Effector CD4-positive, alpha-beta T cell (primary cell): Measurements from ENCODE around the gene MCF2L2.

Experiments
- DNase-seq: peaks from one replicate; pipeline ENCODE4 v3.0.0-alpha.2; 2020

Gene MCF2L2

DNA sequence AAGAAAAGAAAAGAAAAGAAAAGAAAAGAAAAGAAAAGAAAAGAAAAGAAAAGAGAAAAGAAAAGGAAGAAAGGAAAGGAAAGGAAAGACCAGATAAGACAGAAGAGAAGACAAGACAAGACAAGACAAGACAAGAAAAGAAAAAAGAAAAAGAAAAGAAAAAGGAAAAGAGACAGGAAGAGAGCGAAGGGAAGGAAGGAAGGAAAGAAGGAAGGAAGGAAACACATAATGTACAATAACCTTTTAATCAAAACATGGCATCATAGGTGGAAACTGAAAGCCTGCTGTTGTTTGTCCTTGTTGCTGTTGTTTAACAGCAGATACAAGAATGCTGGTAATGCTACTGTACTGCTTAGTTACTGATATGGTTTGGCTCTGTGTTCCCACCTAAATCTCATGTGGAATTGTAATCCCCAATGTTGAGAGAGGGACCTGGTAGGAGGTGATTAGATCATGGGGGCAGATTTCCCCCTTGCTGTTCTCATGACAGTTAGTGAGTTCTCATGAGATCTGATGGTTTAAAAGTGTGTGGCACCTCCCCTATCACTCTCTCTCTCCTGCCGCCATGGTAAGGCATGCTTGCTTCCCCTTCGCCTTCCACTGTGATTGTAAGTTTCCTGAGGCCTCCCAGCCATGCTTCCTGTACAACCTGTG, 67.3 kb downstream of the MCF2L2 start:
- no peak for DNase-seq

DNA sequence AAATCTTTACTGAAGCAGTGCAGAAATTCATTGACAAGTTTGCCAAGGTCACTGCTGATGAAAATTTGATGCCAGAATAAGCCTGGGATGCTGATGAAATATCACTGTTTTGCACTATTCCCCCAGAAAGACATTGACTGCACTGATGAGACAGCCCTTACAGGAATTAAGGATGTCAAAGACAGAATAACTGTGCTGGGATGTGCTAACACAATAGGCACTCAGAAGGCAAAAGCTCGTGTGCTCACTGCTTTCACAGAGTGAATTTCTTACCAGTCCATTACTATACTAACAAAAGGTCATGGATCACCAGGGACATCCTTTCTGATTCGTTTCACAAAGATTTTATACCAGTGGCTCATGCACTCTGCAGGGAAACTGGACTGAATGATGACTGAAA, 69.4 kb downstream of the MCF2L2 start:
- no peak for DNase-seq

DNA sequence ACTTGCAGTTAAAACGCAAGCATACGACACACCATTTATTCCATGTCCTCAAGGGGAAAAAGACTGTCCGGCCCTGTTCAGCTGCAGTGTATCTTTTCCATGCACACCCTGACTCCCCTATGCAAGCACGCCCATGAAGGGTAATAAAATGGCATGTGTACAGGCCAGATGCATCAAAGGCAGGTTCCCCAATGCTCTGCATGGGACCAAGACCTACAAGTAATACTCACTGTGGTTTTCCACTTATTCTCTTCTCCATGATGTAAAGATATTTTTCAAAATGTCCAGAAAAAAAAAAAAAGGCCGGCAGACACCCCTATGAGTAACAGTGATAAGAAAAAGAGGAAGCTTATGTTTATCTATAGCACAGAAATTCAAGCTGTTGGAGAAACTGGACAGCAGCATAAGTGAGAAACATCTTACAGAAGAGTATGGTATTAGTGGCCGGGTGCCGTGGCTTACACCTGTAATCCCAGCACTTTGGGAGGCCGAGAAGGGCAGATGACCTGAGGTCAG, 70.8 kb downstream of the MCF2L2 start:
- no peak for DNase-seq

DNA sequence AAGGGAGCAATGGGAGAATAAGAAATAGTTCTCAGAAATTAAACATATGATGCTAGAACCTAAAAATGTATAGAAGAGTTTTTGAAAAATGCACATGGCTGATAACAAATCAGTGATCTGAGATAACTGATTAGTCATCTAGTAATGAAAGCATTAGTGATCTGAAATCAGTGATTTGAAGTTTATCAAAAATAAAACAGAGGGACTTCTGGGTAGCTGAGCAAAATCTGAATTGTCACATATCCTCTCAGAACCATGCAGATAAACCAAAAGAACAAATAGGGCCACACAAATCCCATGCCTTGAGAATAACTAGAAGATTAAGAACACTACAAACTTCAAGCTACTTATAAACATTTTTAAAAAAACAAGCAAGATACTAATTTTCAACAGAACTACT, 71.5 kb downstream of the MCF2L2 start:
- no peak for DNase-seq

DNA sequence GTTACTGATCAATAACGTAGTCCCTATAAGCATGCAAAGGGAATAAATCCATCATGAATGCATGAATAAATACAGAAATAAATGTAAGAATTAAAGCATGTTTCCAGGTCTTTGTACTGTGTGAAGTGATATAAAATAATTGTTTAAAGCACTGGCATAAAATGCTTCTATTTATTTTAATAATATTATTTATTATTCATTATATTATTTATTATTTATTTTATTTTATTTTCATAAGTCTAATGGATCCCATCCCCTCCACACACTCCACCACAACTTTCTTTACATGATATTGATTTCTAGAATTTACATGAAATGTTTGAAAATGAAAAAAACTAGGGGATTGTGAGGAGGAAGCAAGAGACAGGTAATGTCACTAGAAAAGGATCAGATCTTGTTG, 73.5 kb downstream of the MCF2L2 start:
- DNase-seq = no peak

DNA sequence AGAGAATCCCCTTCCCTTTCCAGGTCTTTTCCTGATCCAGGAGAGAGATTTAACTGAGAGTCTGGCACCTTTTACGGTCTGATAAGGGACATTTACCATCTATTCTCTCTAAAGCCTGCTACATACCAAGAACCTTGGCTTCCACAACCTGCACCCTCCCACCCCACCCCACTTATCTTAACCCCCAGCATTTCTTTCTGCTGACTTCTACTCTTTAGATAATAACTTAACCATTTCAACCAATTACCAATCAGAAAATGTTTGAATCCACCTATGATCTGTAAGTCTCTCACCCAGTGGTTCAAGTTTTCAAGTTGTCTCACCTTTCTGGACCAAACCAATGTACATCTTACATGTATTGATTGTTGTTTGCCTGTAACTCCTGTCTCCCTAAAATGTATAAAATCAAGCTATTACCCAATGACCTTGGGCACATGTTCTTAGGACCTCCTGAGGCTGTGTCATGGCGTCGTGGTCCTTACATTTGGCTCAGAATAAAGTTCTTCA, 74.0 kb downstream of the MCF2L2 start:
- DNase-seq = no peak

DNA sequence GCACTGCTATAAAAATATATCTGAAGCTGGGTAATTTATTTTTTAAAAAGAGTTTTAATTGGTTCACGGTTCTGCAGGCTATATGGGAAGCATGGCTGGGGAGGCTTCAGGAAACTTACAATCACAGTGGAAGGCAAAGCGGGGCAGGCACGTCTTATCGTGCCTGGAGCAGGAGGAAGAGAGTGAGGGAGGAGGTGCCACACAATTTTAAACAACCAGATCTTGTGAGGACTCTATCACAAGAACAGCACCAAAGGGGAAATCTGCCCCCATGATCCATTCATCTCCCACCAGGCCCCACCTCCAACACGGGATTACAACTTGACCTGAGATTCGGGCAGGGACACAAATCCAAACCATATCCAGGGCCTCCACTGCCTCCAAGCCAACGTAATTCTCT, 75.0 kb downstream of the MCF2L2 start:
- DNase-seq = no peak

DNA sequence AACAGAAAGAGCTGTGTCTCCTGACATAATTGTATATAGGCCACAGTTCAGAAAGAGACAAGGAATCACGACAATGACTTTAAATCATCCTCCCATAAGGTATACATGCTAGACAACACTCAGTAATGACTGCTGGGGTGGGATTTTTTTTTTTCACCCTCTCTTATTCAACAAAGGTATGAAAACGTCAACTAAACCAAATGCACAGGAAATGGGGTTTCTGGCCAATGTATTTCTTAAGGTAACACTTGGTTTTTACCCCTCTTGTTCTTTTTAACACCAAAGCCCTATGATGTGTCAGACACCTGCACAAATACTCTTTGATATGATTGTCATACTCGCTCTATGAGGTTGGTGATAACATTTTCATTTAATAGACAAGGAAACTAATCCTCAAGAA, 78.3 kb downstream of the MCF2L2 start:
- DNase-seq = no peak

DNA sequence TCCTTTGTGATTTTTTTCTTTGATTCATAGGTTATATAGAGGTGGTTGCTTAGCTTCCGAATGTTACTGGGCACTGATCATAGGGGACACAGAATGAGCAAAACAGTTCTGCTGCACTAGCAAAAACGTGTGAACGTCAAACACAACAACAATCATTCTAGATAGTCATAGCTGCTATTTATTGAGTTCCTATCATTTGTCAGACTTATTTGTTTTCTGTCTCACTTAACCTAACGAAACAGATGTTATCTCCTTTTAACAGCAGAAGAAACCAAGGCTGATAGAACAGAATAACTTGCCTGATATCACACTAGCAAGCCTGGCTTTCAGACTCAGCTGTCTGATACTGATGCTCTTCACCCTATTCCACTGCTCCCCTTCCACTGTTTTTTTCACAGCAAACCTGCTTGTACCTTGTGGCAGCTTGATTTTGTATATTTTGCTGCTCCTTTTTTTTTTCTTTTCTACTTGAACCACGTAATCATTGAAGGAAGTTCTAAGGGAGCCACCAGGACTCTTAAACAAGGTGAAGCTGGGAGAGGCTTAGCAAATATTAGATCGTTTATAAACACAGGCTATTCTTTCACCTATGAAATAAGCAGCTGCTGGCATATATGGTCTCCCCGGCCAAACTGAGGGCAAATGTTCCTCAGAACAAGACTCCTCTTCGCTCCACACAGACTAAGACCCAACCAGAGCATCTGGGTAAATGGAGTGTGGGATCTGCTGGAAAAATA, 78.8 kb downstream of the MCF2L2 start:
- no peak for DNase-seq

DNA sequence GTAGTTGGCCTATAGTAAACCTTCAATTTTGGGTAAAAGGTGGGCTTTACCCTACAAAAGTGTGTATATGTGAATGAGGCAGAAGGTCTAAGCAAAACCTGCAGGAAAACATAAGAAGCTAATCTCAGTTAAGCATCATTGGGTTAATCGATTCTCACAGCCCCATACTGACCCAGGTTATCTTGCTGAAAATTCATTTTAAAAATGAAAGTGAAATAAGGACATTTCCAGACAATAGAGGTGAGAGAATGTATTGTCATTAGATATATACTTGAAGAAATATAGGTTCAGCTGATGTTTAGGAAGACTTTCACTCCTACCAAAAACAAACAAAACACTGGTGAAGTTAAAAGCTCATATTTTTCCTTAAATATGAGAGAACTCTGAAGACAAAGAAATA, 85.6 kb downstream of the MCF2L2 start:
- no peak for DNase-seq

DNA sequence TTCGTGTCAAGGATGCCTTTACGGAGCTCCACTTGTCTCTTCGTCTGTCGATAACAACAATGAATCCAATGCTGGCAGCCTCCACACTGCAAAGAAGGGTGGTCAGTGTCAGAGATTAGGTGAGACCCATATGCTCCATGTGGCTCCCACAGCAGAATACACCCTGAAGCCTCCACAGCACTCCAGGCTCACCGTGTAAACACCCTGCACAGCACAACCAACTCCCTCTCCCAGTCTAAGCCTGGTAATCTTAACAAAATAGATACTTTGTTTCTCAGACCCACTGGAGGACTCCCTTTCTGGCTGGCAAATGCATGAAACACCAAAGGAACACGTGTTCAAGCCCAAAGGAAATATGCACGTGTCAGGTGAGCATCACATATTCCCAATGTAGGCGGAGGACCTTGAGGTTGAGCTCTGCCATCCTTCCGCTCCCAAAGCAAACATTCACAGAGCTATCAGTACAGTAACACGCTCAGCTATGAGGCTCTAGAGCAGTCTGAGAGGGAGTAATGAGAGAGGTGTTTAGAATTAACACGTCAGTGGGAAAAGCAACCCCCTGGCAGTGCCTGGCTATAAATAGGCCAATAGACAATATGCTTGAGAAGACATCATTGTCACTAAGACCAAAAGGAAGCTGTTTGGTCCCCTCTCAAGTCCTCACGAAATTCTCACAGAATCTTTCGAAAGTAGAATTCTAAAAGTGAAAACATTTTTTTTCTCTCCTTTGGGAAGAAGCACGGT, 86.7 kb downstream of the MCF2L2 start:
- DNase-seq = no peak

DNA sequence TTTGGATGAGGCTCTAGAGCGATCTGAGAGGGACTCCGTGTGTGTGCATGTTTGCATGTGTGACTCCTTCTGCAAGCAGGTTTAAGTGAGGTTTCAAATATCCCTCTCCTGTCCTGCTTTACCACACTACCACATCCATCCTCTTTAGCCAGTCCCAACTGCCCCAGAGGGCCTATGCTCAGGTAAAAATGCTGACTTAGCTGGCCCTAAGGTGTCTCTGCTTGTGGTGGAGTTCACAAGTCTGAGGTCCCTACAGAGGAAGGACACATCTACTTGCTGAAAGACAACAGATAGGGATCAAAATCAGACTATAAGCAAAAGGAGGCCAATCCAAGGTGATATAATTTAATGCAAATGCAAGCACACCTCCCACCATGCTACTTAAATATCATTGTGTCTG, 88.2 kb downstream of the MCF2L2 start:
- no peak for DNase-seq

DNA sequence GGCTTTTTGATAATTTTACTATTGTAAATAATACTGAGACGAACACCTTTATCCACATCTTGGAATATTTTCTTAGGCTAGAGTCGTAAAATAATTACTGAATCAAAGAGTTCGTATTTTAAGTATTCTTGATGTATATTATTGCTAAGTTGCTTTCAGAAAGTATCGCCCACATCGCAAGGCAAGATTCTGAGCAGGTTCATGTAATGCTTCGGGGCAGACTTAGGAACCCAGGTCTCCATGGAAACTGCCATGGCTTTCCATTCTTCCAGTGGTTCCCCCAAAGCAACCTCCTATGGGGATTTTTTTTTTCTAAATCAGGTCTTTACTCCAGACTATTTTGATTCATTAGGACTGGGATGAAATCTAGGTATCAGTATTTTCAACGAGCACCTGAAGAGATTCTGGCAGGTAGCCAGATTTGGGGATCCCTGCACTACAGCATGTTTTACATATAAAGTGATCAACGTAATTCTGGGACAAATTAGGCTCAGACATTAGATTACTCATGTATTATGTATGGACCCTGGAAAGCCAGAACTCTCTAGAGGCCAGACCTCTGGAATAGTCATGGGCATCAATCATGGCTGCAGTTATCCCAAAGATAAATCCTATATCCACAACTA, 88.8 kb downstream of the MCF2L2 start:
- no peak for DNase-seq

DNA sequence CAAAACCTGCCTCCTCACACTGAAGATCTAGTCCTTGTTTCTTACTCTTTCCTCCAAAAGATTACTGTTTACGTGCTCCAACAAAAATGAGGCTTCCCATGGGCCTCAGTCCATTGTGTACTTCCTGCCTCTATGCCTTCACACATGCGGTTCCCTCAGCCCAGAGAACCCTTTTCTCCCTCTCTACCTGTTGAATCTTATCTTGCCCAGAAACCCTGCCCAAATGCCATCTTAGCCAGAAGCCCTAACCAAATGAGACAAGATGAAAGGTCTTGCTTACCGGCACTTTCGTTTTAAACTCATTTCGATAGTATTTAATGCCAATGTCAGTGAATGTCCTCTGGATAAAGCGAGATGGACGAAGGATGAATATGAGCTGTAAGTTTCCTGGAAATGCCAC, 89.9 kb downstream of the MCF2L2 start:
- no peak for DNase-seq

DNA sequence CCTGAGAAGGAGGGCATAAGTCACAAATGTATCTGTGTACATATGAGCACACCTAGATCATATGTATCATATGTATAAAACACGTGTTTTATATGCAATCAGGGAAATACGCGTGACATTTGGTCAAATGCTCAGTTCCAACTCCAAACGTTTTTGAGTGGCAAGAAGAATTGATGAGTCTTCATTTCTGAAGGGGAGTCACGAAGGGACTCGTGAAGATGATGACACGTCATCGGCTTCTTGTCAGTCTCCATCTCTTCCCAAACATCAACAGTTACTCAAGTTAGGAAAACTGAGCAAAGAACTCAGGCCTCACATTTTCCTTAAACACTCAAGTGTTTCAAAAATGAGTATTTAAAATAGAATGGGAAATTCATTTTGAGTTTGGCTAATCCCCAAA, 95.9 kb downstream of the MCF2L2 start:
- no peak for DNase-seq

DNA sequence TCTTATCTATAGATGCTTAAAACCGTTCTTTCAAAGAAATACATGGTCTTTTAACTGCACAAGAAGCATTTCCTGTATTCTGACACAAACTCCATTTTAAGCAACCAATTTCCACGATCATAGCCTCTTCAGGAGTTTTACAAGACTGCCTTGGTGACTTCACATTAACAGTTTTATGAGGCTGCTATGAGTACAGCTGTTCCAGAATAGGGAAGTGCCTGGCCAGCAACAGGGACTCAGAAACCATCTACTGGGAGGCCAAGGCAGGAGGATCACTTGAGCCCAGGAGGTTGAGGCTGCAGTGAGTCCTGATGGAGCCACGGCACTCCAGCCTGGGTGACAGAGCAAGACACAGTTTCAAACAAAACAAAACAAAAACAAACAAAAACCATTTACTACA, 96.9 kb downstream of the MCF2L2 start:
- no peak for DNase-seq

DNA sequence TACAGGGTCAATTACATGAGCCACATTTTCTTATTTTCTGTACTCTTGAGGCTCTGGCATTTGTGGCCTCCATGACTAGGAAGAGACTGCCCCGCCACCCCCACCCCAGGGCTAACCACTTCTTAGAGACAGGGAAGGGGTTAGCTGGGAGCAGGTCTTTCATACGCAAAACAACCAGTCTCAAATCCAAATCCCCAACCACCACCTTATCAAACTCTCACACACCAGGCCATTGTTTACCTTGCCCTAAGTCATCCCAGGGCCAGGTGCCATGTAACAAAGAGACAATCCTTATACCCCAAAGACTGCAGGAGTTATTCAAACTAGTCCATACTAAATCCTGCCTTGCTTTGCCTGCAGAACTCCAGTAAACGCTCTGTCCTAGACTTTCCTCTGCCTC, 97.5 kb downstream of the MCF2L2 start:
- no peak for DNase-seq

DNA sequence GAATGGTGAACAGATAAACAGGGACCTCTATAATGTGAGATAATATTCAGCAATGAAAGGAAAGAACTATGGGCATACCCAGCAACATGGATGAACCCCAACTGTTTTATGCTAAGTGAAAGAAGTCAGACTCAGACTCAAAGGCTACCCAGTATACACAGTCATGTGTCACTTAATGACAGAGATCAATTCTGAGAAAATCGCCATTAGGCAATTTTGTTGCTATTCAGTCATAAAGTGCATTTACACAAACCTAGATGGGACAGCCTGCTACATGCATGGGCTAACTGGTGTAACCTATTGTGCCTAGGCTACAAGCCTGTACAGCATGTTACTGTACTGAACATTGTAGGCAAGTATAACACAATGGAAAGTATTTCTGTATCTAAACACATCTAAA, 98.9 kb downstream of the MCF2L2 start:
- no peak for DNase-seq

DNA sequence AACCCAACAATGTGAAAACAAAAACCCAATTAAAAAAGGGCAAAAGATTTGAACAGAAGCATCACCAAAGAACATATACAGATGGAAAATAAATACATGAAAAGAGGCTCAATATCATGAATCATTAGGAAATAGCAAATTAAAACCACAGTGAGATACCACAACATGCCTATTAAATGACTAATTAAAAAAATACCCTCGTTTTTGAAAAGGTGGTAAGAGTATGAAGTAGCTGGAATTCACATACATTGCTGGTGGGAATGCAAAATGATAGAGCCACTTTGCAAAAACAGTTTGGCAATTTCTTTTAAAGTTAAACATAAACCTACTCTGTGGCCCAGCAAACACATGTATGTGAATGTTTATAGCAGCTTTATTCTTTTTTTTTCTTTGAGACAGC, 99.6 kb downstream of the MCF2L2 start:
- no peak for DNase-seq

DNA sequence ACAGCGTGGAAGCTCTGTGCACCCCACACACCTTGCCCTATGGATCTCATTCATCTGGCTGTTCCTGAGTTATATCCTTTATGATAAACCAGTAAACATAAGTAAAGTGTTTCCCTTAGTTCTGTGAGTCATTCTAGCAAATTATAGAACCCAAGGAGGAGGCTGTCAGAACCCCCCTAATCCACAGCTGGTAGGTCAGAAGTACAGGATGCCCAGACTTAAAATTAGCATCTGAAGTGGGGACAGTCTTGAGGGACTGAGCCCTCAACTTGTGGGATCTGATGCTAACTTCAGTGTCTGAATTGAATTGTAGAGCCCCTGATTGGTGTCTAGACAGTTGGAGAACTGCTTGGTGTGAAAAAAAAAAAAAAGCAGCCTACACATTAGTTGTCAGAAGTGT, 100.3 kb downstream of the MCF2L2 start:
- no peak for DNase-seq

DNA sequence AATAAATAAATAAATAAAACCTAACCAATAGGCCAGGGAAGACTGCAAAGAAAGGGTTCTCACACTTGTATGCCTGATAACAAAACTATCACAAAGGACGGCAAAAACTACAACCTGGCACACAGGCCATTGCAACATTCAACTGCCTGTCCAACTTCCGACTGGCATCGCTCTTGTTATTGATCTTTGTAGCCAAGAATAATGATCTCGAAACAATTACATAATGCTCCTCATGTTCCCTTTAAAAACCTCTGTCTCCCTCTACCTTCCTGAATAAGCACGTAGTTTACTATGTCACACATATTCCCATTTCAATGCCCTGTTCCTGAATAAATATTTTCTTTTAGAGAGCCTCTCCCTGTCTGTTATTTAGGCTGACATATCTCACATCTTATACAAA, 101.1 kb downstream of the MCF2L2 start:
- DNase-seq = no peak

DNA sequence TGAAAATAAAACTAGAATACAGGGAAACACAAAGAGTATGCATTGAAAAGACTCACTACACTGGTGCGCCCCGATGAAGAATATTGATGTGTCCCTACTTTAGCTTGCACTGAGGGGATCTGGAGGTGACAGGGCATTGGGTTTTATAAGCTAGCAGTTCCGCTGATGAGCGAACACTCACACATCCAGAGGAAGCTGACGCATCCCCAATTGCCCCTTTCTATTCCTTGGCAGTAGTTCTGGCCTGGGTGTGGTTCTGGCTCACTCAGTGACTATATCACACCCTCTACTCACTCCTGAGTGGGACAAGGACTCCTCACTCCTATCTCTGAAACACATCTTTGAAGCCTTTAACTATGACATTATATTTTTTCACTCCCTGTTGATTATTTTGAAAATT, 104.3 kb downstream of the MCF2L2 start:
- no peak for DNase-seq

DNA sequence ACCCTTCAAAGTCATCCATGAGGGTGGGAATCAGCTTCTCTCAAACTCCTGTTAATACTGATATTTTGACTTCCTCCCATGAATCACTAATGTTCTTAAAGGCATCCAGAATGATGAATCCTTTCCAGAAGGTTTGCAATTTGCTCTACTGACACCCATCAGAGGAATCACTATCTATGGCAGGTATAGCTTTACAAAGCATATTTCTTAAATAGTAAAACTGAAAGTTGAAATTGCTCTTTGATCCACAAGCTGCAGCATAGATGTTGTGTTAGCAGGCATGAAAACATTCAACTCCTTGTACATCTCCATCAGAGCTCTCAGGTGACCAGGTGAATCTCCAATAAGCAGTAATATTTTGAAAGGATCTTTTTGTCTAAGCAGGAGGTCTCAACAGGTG, 109.0 kb downstream of the MCF2L2 start:
- no peak for DNase-seq
